Caco-2 (cell line): Measurements from ENCODE around the gene C20orf144. TPM values are rescaled to one million over a fixed set of nuclear protein-coding genes. Genes with fewer than 3 reads are reported as not detected.

Experiments used
- BruUV-seq: library from RNA; stranded (reverse); fragments of 400-500 nt; replicated peaks from 2 replicates; lab custom pipeline; 2021; lab: Mats Ljungman, UMichigan
- CTCF ChIA-PET: fragments of 300-600 bp; sonication (Branson Sonifier 250); formaldehyde crosslinking; loops from one replicate; lab custom pipeline; 2022; ENCODE audit warnings: antibody characterized with exemption; lab: Charles Lee
- POLR2A ChIA-PET: fragments of 300-600 bp; sonication (Branson Sonifier 250); formaldehyde crosslinking; loops from one replicate; lab custom pipeline; 2022; ENCODE audit warnings: antibody characterized with exemption; lab: Charles Lee
- DNase-seq, 2 experiments: peaks; one replicate each; pipeline versions ENCODE4 v3.0.0 to v3.0.0-alpha.2; 2020 to 2022
- H3K27me3 ChIP-seq: replicated peaks from 2 replicates; pipeline ENCODE4 v1.6.0; 2011; ENCODE audit warnings: low read length; ENCODE audit not compliant: control insufficient read depth, insufficient read depth
- H3K36me3 ChIP-seq: 2 replicates; pipeline ENCODE4 v1.5.1; 2011; ENCODE audit warnings: low read length; ENCODE audit not compliant: control insufficient read depth, insufficient read depth
- H3K4me1 ChIP-seq: fragments of 250-450 bp; sonication (Bioruptor Pico); 2 replicates; pipeline ENCODE4 v1.5.1; 2020; ENCODE audit warnings: mild to moderate bottlenecking
- H3K4me3 ChIP-seq: 2 replicates; pipeline ENCODE4 v1.5.1; 2011; ENCODE audit warnings: low read depth, mild to moderate bottlenecking, control low read depth, low read length
- H3K9me3 ChIP-seq: fragments of 250-450 bp; sonication (Bioruptor Pico); 2 replicates; pipeline ENCODE4 v1.5.1; 2020; ENCODE audit warnings: mild to moderate bottlenecking, moderate library complexity
- H3K27ac Mint-ChIP-seq: one replicate; pipeline ENCODE4 v1.8.0; 2022; ENCODE audit warnings: mixed read lengths; ENCODE audit not compliant: unreplicated experiment
- H3K27me3 Mint-ChIP-seq: one replicate; pipeline ENCODE4 v1.8.0; 2022; ENCODE audit warnings: mixed read lengths; ENCODE audit not compliant: insufficient read depth, unreplicated experiment
- H3K36me3 Mint-ChIP-seq: one replicate; pipeline ENCODE4 v1.8.0; 2022; ENCODE audit warnings: mild to moderate bottlenecking, mixed read lengths; ENCODE audit not compliant: insufficient read depth, unreplicated experiment
- H3K4me1 Mint-ChIP-seq: one replicate; pipeline ENCODE4 v1.8.0; 2022; ENCODE audit warnings: low read depth, mixed read lengths; ENCODE audit not compliant: unreplicated experiment
- H3K4me3 Mint-ChIP-seq: one replicate; pipeline ENCODE4 v1.8.0; 2022; ENCODE audit warnings: mild to moderate bottlenecking, moderate library complexity, mixed read lengths; ENCODE audit not compliant: unreplicated experiment
- H3K9me3 Mint-ChIP-seq: one replicate; pipeline ENCODE4 v1.8.0; 2022; ENCODE audit warnings: mixed read lengths; ENCODE audit not compliant: unreplicated experiment
- intact Hi-C: fragments of 100-400 bp; cut with micrococcal nuclease; formaldehyde crosslinking; loops from one replicate; pipeline ENCODE4 v1.10.0; 2022; ENCODE audit not compliant: unreplicated experiment
- total RNA-seq: library from RNA; stranded (reverse); gene quantifications from 2 replicates; pipeline ENCODE4 v1.2.3, GENCODE V29; 2022
- TF ChIP-seq, protein P1 (sequence below), 2 experiments: fragments of 200-600 bp in 1 of 2; IDR thresholded peaks; 1 replicate in 1 of 2; 2 replicates in 1 of 2; pipeline versions ENCODE4 v1.5.1 to v1.8.0; 2011 to 2022; ENCODE audit warnings: antibody characterized with exemption in 1 of 2, control low read depth in 1 of 2, inconsistent platforms in 1 of 2, low read depth in 1 of 2, low read length in 1 of 2, mild to moderate bottlenecking in 1 of 2, moderate library complexity in 1 of 2; ENCODE audit not compliant: insufficient read depth in 1 of 2, severe bottlenecking in 1 of 2, unreplicated experiment in 1 of 2

C20orf144 gene
- total RNA-seq, 1 experiment from 2014 or later, result 0.18 TPM

DNA sequence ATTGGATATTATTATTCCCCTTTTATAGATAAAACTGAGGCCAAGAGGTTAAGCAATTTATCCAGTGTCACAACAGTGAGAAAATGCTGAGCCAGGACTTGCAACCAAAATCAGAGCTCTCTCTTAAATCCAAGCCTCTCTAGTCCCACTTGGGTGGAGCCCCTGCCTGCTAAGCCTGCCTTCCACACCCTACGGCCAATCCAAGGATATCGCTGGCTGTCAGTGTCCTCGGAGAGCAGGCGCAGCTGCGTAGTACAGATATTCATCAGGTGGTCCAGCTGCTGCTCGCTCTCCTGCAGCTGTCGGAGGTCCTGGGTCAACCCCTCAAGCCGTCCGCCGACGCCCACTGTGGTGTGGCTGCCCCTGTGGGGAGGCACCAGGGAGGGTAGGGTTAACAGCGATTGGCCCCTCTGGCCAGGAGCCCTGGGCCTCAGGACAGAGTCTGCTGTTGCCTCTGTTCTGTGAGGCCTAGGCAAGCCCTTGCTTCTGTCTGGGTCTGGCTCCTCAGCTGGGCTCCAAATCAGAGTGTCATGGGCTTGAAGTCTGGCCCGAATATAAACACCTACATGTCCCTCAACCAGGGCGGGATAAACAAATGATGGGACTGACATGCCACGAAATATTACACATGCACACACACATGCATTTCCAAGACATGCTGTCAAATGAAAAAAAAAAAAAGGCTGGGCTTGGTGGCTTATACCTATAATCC lies 16.0 kb downstream of the C20orf144 start:
- H3K36me3 Mint-ChIP-seq, result peaks cover 94% of the 10 kb centered on the region

DNA sequence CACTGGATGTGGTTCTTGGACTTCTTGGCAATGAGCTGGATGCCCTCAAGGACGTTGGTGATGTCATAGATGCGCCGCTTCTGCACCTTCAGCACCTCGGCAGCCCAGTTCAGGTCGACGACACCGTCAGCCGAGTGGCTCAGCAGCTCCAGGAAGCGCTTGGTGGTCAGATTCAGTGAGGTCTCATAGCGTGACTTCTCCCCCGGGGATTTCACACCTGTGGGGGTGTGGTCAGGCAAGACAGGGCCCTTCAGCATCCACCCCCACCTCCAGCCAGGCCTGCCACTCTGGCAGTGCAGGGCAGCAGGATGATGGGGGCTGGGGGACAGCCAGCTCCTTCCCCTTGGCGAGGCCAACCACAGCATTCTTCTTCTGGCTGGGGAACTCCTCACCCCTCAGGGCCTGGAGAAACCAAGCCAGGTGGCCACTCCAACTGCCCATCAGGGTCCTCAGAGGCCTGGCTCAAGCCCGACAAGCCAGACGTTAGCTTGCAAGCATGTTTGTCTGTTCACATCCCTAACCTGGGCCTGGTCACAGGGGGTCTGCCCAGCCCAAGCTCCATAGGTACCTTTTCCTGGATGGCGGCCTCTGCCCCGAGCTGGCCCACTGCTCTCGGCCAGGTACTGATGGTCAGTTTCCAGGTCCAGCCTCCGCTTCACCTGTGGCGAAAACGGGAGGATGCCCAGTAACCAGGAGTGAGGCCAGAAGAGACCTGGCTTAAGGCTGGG lies 17.8 kb downstream of the C20orf144 start:
- Mint-ChIP-seq H3K27me3 (no peaks in the 10 kb centered on the region), H3K36me3 (peaks cover 86% of the 10 kb centered on the region), H3K4me3 (no peak overlapping the region), H3K4me1 (peaks cover 29% of the 10 kb centered on the region), H3K9me3 (no peaks in the 10 kb centered on the region), H3K27ac (no peak overlapping the region)
- Histone ChIP-seq H3K36me3 (peaks cover 6% of the 10 kb centered on the region; the same call in 1 of the 2 replicates), H3K9me3 (no peaks in the 10 kb centered on the region), H3K4me3 (no peak overlapping the region), H3K27me3 (no peaks in the 10 kb centered on the region), H3K4me1 (peaks cover 11% of the 10 kb centered on the region)
- TF ChIP-seq, protein P1, sequence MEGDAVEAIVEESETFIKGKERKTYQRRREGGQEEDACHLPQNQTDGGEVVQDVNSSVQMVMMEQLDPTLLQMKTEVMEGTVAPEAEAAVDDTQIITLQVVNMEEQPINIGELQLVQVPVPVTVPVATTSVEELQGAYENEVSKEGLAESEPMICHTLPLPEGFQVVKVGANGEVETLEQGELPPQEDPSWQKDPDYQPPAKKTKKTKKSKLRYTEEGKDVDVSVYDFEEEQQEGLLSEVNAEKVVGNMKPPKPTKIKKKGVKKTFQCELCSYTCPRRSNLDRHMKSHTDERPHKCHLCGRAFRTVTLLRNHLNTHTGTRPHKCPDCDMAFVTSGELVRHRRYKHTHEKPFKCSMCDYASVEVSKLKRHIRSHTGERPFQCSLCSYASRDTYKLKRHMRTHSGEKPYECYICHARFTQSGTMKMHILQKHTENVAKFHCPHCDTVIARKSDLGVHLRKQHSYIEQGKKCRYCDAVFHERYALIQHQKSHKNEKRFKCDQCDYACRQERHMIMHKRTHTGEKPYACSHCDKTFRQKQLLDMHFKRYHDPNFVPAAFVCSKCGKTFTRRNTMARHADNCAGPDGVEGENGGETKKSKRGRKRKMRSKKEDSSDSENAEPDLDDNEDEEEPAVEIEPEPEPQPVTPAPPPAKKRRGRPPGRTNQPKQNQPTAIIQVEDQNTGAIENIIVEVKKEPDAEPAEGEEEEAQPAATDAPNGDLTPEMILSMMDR (IDR thresholded peaks at IDR 0.05; ENCODE audit: insufficient read depth in 1 of 2, low read depth in 1 of 2, low read length in 1 of 2, severe bottlenecking in 1 of 2, unreplicated experiment in 1 of 2), result no peak
- CTCF ChIA-PET, result interaction anchor here (2.5 to 6.0 kb wide), 2 partner anchors 12 to 13 kb away, joined by 13 to 29 read pairs; partner anchors contain the start of gene ACTL10
- POLR2A ChIA-PET, result interaction anchor here (2.0 kb wide), 1 partner anchor 13 kb away, joined by 6 read pairs; the partner anchor contains the start of gene ACTL10
- intact Hi-C loops, result no loop called here
- no TSS peak for BruUV-seq
- no peak for DNase-seq

More for the DNA sequence above, 16.0 kb downstream of the C20orf144 start:
- ChIA-PET POLR2A (interaction anchor here (0.6 kb wide), 1 partner anchor 315 kb away, joined by 7 read pairs; no protein-coding TSS in a partner anchor), CTCF (interaction anchor here (1.0 to 2.5 kb wide), 2 partner anchors 11 to 276 kb away, joined by 3 to 13 read pairs; partner anchors contain the start of gene ACTL10)
- H3K4me1 ChIP-seq, result peaks cover 11% of the 10 kb centered on the region
- Mint-ChIP-seq H3K9me3 (no peaks in the 10 kb centered on the region), H3K4me1 (peaks cover 36% of the 10 kb centered on the region), H3K27me3 (no peaks in the 10 kb centered on the region), H3K4me3 (no peak overlapping the region), H3K27ac (no peak overlapping the region)
- H3K27me3 ChIP-seq, result no peaks in the 10 kb centered on the region
- BruUV-seq, result no TSS peak
- H3K36me3 ChIP-seq, result peaks cover 6% of the 10 kb centered on the region; the same call in 1 of the 2 replicates
- DNase-seq, result no peak
- H3K9me3 ChIP-seq, result no peaks in the 10 kb centered on the region
- intact Hi-C loops, result no loop called here
- TF ChIP-seq, protein P1 (IDR thresholded peaks at IDR 0.05; ENCODE audit: insufficient read depth in 1 of 2, low read depth in 1 of 2, low read length in 1 of 2, severe bottlenecking in 1 of 2, unreplicated experiment in 1 of 2), result no peak
- no peak overlapping the region for H3K4me3 ChIP-seq

DNA sequence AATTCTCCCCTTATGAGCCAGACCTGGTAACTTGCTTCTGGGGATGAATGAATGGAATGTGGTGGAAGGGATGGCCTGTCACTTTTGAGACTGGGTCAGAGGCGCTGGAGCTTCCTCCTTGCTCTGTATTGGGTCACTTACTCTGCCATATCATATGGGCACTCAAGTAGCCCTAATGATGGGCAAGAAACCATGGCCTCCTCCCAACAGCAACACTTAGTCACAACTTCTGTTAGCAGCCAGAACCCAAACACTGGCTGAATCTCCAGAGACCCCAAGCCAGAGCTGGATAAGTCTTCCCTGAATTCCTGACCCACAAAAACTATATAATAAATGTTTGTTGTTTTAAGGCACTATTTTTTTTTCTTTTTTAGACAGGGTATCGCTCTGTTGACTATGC lies 18.6 kb downstream of the C20orf144 start:
- POLR2A ChIA-PET, result interaction anchor here (1.0 to 2.0 kb wide), 2 partner anchors 14 to 40 kb away, joined by 3 to 6 read pairs; partner anchors contain the start of genes ACTL10 and PXMP4
- Mint-ChIP-seq H3K9me3 (no peaks in the 10 kb centered on the region), H3K36me3 (peaks cover 88% of the 10 kb centered on the region), H3K27ac (peak overlapping the region; percentile 7), H3K4me3 (no peak overlapping the region), H3K4me1 (peaks cover 29% of the 10 kb centered on the region), H3K27me3 (no peaks in the 10 kb centered on the region)
- H3K4me1 ChIP-seq, result peaks cover 11% of the 10 kb centered on the region
- no peak for DNase-seq
- no peak overlapping the region for H3K4me3 ChIP-seq
- intact Hi-C loops, result no loop called here
- no peaks in the 10 kb centered on the region for H3K9me3 ChIP-seq
- peaks cover 6% of the 10 kb centered on the region; the same call in 1 of the 2 replicates for H3K36me3 ChIP-seq
- TF ChIP-seq, protein P1 (IDR thresholded peaks at IDR 0.05; ENCODE audit: insufficient read depth in 1 of 2, low read depth in 1 of 2, low read length in 1 of 2, severe bottlenecking in 1 of 2, unreplicated experiment in 1 of 2), result no peak
- BruUV-seq, result no TSS peak
- no peaks in the 10 kb centered on the region for H3K27me3 ChIP-seq
- CTCF ChIA-PET, result interaction anchor here (6.0 kb wide), 1 partner anchor 13 kb away, joined by 29 read pairs; the partner anchor contains the start of gene ACTL10
